NCI-H128 (cell line): Measurements from ENCODE around the gene FILIP1L.

ENCODE experiments used
- DNase-seq: peaks from one replicate; lab custom pipeline; 2025; ENCODE audit not compliant: unreplicated experiment; lab: John Stamatoyannopoulos, UW

FILIP1L gene

GRCh38 chr3:99873269-99874102 is 240.8 kb downstream of the FILIP1L start:
- no peak for DNase-seq

GRCh38 chr3:99872923-99873254 is 241.4 kb downstream of the FILIP1L start:
- no peak for DNase-seq

GRCh38 chr3:99871231-99872045 is 242.9 kb downstream of the FILIP1L start:
- DNase-seq, result no peak

GRCh38 chr3:99870712-99871111 is 243.6 kb downstream of the FILIP1L start:
- no peak for DNase-seq

GRCh38 chr3:99869621-99870020 is 244.7 kb downstream of the FILIP1L start:
- no peak for DNase-seq

- DNase-seq, result no peak
Observed at GRCh38 chr3:99868311-99868646, 246.0 kb downstream of the FILIP1L start.

- DNase-seq, result no peak
Observed at GRCh38 chr3:99867594-99868310, 246.5 kb downstream of the FILIP1L start.

GRCh38 chr3:99866261-99866761 is 248.0 kb downstream of the FILIP1L start:
- peak; percentile 49 for DNase-seq

- DNase-seq, result no peak
Observed at GRCh38 chr3:99865321-99865720, 249.0 kb downstream of the FILIP1L start.

- DNase-seq, result no peak
Observed at GRCh38 chr3:99864289-99864688, 250.0 kb downstream of the FILIP1L start.

GRCh38 chr3:99863588-99863987 is 250.7 kb downstream of the FILIP1L start:
- DNase-seq, result no peak

GRCh38 chr3:99863002-99863401 is 251.3 kb downstream of the FILIP1L start:
- DNase-seq, result no peak

- no peak for DNase-seq
Observed at GRCh38 chr3:99862208-99862607, 252.1 kb downstream of the FILIP1L start.

- DNase-seq, result no peak
Observed at GRCh38 chr3:99861216-99861615, 253.1 kb downstream of the FILIP1L start.

GRCh38 chr3:99859825-99860224 is 254.5 kb downstream of the FILIP1L start:
- no peak for DNase-seq

- no peak for DNase-seq
Observed at GRCh38 chr3:99858469-99858868, 255.8 kb downstream of the FILIP1L start.

- DNase-seq, result no peak
Observed at GRCh38 chr3:99857278-99857677, 257.0 kb downstream of the FILIP1L start.

- DNase-seq, result no peak
Observed at GRCh38 chr3:99856437-99857220, 257.7 kb downstream of the FILIP1L start.

- no peak for DNase-seq
Observed at GRCh38 chr3:99855900-99856299, 258.4 kb downstream of the FILIP1L start.

- DNase-seq, result no peak
Observed at GRCh38 chr3:99854756-99855298, 259.5 kb downstream of the FILIP1L start.
